HPDE6-E6E7 (cell line): ENCODE results near the gene UGT1A5.

Experiments used
- DNase-seq: peaks from one replicate; pipeline ENCODE4 v3.0.0; 2011; ENCODE audit warnings: missing footprints; ENCODE audit errors: extremely low spot score

Gene UGT1A5

DNA sequence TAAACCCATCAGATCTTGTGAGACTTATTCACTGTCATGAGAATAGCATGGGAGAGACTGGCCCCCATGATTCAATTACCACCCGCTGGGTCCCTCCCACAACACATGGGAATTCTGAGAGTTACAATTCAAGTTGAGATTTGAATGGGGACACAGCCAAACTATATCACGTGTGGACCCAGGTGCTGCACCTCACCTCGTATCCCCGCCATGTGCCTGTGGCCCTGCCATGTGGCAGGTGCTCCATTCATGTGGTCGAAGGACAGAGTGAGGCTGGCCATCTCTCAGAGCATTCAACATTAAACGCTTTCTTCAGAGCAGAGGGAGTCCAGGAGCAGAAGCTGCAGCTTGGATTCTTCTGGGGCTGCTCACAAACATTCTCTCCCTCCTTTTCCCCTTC, 97.7 kb downstream of the UGT1A5 start:
- no peak for DNase-seq

DNA sequence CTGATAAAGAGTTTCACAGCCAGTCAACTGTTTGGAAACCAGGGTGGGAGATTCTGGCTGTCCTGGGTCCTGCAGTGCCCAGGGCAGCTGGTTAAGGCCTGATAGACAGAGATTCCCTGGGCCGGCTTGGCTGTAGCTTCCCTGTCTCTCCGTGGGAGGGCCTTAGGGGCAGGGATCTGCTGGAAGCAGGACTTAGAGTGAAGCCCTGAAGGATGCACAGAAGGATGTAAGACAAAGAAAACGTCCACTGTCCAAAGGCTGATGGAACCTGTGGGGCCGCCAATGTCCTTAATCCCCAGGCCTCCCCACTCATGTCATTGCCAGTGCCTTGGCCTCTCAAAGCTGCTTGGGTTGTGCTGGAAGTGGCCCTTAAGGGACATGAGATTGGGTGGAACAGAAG, 98.4 kb downstream of the UGT1A5 start:
- no peak for DNase-seq

DNA sequence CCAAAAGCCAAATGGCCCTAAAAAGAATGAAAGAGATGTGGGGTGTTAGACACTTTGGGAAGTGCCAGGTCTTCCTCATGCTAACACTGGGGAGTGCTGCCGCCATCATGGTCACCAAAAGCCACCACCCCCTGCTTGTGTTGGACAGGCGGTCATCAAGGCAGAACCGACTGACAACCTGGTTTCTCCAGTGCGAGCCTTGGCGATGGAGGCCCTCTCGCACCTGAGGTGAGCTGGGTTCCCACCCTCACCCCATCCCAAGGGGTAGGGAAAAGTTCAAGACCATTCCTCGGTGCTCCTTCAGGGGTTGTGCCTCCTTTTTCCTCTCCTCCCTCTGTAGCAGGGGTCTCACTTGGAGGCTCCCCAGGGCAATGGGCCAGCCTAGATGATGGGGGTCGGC, 99.0 kb downstream of the UGT1A5 start:
- no peak for DNase-seq

DNA sequence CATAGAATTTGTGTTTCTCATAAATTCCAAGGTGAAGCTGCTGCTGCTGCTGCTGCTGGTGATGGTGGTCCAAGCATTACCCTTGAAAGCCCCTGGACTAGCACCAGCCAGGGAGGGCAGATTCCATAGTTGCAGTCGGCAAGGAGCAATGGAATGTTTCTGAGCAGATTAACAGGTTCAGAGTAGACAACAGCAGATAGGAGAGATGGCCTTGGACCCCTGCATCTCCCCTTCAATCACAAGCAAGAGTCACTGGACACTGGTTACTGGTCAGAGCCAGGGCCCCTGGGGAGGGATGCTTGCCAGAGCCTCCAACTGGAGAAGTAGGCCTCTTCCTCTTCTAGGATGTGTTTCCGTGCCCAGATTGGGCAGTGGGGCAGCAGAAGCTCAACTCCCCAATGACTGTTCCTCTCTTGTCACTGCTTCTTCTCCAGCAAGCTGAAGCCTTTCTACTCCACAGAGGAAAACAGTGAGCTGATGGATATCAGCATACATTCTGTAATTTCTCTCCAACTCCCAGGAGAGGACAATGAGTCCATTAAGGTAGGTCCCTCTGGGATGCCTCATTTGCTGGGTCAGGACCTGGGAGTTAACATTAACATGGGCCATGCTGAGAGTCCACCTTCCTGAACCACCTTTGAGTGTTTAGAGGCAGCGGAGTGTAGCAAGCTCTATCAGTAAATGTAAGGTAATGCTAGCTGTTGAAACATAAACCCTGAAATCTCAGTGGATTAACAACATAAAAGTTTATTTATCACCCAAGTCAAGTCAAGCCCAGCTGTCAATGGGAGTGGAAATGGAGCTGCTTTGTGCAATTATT, 100.7 kb downstream of the UGT1A5 start:
- no peak for DNase-seq

DNA sequence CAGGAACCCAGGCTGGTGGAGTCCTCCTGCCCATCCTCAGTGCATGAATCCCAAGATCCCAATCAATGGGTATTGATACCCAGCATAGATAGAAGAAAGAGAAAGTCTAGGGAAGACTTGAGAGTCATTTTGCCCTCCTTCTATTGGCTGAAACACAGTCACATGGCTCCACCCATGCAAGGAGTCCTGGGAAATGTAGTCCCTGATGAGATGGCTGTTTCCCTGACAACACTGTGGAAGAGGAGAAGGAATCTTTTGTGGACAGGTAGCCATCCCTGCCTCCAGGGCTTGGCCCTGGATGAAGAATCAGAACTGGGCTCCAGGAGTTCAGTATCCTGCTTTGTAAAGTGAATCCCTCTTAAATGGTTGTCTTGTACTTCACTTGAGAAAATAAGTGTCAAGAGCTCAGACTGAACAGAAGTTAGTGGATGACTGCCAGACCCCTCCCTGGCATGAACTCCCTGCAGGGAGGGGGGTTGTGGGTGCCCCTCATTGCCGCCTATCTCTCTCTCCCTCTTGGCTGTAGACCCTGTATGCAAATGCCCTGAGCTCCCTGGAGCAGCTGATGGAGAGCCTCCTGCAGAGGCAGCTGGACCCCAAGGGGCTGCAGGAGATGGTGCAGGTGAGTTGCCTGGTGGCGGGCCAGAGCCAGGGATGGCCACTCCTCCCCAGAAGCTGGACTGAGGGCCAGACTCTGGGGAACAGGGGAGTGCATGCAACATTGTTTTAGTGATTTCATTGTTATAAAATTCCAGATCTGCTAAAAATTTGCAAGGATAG, 101.5 kb downstream of the UGT1A5 start:
- DNase-seq = peak; percentile 29

DNA sequence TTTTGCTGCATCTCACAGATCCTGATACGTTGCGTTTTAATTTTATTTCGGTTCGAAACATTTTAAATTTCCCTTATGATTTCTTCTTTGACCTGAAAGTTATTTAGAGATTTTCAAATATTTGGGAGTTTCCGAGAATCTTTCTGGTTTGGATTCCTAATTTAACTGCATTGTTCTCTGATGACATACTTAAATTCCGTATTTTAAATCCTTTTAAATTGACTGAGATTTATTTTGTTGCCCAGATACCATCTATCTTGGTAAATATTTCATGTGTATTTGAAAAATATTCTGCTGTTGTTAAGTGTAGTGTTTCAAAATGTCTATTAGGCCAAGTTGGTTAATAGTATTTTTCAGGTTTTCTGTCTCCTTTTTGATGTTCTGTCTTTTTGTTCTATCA, 103.2 kb downstream of the UGT1A5 start:
- no peak for DNase-seq

DNA sequence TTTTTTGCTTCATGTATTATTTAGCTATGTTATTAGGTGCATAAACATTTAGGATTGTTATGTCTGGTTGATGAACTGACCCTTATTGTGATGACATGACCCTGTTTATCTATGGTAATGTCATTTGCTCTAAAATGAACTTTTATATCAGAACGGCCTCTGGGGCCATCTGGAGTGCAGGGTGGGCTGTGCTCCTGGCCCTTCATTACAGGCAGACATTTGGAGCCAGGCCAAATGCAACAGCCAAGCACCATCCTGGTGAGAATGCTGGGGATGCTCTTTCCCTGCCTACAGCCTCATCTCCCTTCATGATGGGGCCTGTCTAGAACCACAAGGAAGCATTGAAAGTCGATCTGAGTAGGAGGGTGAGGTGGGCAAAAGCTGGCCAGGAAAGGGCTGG, 103.6 kb downstream of the UGT1A5 start:
- no peak for DNase-seq

DNA sequence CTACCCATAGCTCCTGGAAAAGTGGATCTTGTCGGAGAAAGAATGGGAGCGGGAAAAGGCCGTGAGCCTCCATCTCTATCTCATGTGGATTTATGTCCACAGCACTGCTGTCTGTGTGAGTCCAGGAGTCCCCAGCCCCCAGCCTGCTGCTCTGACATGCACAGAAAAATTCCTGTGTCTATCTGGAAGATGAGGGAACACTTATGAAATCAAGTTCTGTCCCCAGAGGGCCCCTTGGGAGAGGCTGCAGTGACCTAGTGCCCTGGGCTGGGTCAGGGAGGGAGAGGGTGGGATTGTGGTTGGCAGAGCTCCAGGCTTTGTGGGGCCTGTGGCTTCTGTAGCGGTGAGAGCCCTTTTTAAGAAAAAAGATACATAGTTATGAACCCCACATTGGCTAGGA, 104.1 kb downstream of the UGT1A5 start:
- no peak for DNase-seq

DNA sequence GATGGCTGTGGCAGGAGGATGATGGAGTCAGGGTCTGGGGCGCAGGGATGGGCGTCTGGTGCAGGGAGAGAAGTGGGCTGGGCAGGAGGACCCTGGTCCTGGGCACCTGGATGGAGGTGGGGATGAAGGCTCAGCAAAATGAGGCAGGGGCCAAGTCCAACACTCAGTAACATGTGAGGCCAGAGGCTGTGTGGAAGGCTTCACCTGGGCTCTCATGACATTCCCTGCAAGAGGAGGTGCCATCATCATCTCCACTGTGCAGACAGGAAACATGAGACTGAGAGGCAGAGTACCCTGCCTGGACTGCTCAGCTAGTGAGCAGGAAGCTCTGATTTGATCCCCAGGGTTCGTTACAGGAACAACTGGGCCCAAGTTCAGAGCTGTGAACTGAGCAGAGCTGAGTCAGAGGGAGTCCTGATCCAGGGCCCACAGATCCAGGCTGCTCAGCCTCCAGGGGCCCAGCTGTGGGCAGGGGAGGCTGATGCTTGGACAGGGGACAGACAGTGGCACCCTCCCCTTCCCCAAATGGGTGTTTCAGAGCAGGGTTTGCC, 104.7 kb downstream of the UGT1A5 start:
- no peak for DNase-seq

DNA sequence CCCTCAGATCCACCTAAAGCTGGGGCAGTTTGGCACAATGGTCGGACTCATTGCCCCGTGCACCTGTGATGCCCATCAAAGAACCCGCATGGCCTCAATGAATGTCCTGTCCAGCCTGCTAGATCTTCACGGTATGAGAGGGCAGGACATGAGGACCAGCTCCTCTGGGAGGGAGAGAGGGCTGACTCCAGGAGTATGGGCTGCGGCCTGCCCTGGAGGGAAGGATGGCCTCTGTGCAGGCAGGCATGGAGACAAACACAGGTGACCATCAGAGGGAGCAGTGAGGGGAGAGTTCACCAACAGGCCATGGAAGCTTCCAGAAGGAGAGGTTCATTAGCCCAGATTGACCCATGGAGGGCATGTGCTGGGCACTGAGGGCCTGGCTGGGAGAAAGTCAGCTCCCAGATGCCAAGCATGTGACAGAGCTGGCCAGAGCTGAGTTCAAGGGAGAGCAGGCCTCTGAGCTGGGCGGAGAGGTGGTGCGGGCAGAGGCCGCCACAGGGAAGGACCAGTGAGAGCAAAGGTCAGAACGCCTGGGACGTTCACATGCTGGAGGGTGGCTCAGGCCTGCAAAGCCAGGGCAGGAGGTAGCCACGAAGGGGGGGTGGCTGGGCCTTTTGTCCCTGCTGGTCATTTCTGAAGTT, 105.4 kb downstream of the UGT1A5 start:
- DNase-seq = no peak

DNA sequence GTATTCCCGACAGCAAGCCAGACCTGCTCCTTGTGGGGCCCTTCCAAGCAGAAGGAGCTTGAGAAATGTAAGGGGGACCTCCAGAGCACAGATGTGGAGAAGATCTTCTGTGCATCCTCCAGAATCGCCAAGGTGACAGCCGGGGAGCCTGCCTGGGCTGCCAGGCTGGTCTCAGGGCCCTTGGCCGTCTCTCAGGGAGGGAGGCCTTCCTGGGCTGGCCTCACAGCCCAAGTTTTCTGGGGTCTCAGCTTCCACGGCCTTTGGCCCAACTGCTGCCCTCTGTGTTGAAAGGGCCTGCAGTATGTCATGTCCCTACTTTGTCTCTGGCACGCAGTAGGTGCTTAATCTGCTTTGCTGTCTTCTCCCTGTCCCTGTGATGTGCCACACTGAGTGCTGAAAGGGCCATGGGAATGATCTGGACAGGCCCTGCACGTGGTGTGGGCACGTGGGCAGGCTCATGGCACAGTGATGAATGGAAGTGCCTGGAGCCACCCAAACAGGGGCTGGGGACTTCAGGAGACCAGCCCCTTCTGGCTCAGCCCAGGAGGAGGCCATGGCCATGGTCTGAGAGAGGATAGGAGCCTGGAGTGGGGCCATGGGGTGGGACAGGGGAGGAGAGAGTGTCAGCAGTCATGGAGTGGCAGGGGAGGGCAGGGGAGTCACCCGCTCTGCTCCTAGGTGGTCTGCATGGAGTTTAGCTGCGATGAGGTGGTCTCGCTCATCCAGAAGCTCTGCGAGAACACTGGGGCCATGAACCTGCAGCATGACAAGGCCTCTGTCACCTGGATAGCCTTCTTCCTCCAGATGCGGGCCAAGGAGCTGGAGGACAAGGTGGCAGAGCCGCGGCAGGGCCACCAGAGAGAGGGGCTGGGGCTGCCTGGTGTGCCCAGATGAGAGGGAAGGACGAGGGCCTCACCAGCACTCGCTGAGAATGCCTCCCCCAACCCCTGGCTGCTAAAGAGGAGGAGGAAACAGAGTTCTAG, 106.2 kb downstream of the UGT1A5 start:
- no peak for DNase-seq

DNA sequence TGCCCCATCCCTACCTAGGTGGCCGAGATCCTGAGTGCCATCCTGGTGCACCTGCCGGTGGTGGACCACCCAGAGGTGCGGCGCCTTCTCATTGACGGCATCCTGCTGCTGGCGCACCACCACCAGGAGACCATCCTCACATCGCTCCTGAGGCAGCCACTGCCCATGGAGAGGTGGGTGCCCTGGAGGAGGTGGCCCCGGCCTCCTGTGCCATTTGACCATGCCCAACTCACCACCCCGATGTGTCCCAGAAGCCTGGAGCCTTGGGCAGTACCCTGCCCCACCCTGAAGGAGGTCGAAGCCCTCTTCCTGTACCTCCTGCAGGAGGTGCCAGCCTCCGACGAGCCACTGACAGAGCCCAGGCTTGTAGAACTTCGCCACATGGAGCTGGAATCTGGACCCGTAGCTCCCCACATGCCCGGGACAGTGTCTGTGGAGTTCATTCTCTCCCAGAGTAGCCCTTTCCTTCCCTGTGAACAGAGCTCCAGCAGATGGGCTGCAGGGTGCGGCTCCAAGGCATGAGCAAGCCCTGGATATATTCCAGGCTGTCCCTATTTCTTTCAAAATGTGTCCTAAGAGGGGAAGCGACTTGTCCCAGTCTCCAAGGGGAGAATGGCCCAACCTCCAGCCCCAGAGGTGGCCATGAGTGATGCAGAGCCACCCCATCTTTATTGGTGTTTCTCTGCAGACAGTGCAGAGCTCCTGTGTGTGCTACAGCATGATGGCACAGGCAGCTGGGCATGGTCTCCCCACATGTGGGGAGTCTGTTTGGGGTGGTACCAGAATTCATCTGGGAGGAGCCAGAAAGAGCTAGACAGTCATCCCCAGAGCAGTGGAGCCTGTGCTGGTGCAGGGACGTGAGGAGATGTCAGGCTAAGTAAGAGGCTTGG, 107.4 kb downstream of the UGT1A5 start:
- no peak for DNase-seq

DNA sequence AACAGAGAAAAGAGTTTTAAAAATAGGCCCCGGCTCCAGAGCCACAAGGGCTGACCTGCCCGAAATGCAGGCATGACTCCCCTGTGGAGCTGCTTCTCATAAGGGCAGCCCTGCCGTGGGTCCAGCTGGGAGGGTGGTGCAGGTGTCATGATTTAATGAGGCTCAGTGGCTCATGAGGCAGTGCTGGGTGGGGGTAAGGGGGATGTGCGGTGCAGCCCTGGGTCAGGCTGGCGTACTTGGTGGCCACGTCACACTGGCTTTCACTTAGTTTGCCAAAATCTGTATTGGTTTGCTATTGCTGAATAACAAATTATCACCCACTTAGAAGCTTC, 108.0 kb downstream of the UGT1A5 start:
- DNase-seq = no peak

DNA sequence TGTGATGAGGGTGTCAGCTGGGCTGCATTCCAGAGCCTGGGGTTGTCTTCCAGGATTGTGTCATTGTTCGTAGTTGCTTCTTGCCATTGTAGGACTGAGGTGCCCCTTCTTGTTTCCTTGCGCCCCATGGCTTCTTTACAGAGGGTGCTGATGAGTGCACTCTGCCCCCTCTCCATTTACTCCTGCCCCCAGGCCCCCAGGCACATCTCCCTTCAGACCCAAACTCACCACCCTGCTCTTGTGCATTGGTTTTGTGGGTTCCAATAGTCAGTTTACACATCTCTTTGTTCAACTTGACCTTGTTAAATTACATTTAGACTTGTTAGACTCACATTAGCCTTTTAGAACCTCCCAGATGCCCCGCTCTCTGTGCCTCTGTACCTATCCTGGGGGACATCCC, 108.5 kb downstream of the UGT1A5 start:
- no peak for DNase-seq

DNA sequence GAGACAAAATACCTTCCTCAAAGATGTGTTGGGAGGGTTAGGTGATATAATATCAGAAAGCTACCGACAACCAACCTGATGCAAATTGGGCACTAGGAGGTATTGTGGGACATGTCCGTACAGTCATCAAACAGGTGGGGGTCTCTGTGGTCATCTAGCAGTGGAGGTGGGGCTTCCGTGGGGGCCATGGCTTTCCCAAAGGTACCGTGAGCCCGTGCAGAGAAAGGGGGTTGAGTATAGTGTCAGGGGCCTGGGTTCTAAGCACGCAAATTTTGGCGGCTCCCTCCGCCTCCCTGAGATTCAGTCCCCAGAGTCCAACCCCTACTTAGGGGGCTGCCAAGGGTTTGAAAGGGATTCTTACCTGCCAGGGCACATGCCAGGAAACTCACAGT, 109.0 kb downstream of the UGT1A5 start:
- no peak for DNase-seq

DNA sequence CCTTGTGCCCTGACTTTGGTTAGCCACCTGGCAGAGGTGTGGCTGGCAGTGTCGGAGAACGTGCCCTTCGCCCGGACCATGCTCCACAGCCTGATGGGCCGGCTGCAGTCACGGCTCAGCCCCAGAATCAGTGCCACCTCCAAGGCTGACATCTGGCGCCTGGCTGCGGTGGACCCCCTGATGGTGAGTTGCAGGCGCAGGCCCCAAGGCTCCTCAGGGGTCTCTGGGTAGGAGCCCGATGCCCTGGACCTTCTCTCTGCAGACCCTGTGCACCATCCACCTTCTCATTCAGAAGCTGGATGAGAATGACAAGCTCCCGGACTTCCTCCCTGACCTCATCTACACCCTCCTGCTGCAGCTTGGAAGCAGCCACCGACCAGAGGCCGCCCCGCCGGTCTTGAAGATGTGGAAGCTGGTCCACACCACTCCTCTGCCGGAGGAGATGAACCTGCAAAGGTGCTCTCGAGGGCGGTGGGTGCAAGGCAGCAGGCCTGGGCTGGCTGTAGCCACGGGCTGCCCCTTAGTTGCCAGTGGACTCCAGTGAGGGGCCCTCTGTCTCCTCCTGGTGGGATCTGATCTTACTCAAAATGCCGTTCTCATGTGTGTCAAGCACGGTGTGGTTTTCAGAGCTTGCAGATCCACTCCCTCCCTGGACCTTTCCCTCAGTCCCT, 109.5 kb downstream of the UGT1A5 start:
- DNase-seq = no peak
